Measurements from ENCODE around the gene NCAPG2.

DNA sequence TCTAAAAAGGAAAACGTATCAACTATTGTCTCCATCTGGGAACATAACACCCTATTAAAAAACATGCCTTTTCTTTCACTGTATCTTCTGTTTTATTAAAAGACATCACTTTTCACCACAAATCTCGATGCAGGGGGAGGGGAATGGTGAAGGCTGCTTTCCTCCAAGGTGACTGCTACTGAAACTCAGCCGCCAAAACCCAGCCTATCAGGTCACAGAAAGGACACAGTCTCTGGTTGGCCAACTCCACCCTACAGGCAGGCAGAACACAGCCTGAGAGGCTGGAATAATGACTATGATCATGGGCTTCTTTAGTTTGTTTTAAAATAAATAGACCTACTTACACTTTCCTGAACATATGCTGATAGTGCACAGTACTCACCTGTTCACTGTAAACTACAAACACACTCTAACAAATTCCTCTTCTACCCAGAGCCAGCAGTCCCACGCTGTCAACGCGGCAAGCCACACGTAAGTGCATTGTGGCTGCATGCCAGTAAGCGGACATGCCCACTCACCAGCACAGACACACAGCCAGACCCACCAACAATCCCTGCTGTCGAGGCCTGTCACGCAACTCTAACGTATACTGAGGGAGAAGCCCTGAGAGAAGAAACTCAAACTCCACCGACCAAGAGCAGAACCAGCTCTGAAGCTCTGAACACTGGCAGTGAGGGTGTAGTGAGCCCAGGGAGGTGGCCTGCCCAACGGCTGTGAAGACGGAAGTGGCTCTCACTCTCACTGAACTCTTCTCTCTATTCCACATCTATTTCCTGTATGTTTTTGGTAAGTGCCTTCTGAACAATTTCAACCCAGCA is 41.8 kb downstream of the NCAPG2 start:
- no peak for TF ChIP-seq POLR2AphosphoS5 (IDR thresholded peaks at IDR 0.05)
- TF ChIP-seq, protein P1, sequence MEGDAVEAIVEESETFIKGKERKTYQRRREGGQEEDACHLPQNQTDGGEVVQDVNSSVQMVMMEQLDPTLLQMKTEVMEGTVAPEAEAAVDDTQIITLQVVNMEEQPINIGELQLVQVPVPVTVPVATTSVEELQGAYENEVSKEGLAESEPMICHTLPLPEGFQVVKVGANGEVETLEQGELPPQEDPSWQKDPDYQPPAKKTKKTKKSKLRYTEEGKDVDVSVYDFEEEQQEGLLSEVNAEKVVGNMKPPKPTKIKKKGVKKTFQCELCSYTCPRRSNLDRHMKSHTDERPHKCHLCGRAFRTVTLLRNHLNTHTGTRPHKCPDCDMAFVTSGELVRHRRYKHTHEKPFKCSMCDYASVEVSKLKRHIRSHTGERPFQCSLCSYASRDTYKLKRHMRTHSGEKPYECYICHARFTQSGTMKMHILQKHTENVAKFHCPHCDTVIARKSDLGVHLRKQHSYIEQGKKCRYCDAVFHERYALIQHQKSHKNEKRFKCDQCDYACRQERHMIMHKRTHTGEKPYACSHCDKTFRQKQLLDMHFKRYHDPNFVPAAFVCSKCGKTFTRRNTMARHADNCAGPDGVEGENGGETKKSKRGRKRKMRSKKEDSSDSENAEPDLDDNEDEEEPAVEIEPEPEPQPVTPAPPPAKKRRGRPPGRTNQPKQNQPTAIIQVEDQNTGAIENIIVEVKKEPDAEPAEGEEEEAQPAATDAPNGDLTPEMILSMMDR (IDR thresholded peaks at IDR 0.05): no peak

All from transverse colon (tissue), 4 donors.